ENCODE measurements around the gene SLC11A2. TPM values are rescaled to one million over a fixed set of nuclear protein-coding genes. Genes with fewer than 3 reads are reported as not detected.

Gene SLC11A2
- total RNA-seq, 1 donor from 2014 or later: 21.5 TPM

DNA sequence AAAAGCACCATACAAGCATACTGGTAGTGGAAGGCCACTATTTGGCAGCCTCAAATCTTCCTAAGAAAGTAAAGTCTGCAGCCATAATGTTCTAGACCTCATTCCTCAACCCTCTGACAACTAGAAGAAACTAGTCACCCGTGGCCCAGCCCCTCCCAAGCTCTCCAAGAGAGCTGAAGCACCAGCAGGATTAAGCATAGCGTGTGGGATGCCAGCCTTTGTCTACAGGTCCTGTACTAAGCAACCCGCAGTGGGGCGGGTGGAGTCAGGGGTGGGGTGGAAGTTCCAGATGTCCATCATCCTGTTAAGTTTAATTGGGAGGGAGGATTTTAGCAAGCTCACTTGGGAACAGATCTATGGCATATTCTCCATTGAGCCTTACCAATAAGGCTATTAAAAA lies 14.2 kb downstream of the SLC11A2 start:
- no peak overlapping the region for H3K27ac ChIP-seq
- intact Hi-C loops (cut with DNase I): no loop called here
- peaks cover 6 to 14% of the 10 kb centered on the region in 2 donors for H3K36me3 ChIP-seq
- peaks cover 3 to 5% of the 10 kb centered on the region in 2 donors for H3K4me1 ChIP-seq
- TF ChIP-seq, protein P1, sequence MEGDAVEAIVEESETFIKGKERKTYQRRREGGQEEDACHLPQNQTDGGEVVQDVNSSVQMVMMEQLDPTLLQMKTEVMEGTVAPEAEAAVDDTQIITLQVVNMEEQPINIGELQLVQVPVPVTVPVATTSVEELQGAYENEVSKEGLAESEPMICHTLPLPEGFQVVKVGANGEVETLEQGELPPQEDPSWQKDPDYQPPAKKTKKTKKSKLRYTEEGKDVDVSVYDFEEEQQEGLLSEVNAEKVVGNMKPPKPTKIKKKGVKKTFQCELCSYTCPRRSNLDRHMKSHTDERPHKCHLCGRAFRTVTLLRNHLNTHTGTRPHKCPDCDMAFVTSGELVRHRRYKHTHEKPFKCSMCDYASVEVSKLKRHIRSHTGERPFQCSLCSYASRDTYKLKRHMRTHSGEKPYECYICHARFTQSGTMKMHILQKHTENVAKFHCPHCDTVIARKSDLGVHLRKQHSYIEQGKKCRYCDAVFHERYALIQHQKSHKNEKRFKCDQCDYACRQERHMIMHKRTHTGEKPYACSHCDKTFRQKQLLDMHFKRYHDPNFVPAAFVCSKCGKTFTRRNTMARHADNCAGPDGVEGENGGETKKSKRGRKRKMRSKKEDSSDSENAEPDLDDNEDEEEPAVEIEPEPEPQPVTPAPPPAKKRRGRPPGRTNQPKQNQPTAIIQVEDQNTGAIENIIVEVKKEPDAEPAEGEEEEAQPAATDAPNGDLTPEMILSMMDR (IDR thresholded peaks at IDR 0.05): no peak
- no peak for DNase-seq (ENCODE audit: low spot score in 2 of 2)
- H3K4me3 ChIP-seq: no peak overlapping the region
- no peaks in the 10 kb centered on the region for H3K9me3 ChIP-seq
- no peaks in the 10 kb centered on the region for H3K27me3 ChIP-seq

DNA sequence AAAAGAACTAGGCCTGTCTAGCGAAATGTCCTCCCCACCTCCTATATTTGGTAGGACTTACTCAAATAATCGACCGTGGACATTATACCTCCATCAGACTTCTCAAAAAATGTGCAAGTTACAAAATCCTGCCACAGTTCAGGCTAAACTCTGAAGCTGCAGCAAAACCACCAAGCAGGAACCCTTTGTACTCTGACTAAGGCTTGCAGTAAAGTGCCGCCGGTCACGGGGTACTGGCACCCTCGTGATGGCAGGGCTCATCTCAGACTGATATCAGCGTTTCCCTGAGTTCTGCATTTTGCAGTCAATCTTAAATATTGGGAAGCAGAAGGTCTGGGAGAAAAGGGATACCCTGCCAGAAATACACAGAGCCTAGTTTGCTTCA lies 17.1 kb downstream of the SLC11A2 start:
- Histone ChIP-seq H3K4me1 (peaks cover 3 to 5% of the 10 kb centered on the region in 2 donors), H3K27ac (peak overlapping the region in 1 of 2 donors; percentile 56), H3K27me3 (no peaks in the 10 kb centered on the region), H3K36me3 (peaks cover 21 to 39% of the 10 kb centered on the region in 2 donors), H3K9me3 (no peaks in the 10 kb centered on the region), H3K4me3 (no peak overlapping the region)
- TF ChIP-seq, protein P1 (IDR thresholded peaks at IDR 0.05): no peak
- DNase-seq (ENCODE audit: low spot score in 2 of 2): peak; percentile 51 to 84
- intact Hi-C loops (cut with DNase I): no loop called here

DNA sequence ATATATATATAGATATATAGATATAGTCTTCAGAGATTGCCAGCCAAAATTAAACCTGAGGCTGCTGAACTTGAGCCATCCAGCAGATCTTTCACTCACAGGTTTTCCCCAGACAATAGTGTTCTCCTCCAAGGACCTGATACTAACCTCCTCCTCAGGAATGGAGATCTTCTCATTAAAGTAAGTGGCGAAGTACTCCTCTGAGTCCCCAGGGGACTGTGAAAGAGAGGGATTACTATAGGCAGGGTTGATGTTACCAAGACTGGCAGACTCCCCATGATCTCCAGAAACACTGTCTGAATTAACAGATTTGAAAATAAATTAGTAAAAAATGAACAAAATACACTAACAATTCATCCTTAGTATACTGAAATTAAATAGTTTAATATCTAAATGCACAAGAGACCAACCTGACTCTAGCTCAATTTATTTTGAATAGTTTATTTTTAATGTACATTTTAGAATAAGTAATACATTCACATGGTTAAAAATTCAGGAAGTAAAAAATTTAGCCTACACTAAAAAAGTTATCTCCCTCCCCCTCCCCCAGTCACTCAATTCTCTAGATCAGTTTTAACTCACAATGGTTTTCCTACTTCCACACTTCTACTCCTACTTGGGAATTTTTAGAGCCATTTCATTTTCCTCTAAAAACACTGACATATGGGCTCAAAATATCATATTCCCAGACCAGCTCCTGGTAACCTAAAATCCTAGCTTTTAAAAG lies 17.7 kb downstream of the SLC11A2 start:
- Histone ChIP-seq H3K27ac (peak overlapping the region; percentile 4 to 56), H3K9me3 (no peaks in the 10 kb centered on the region), H3K4me3 (no peak overlapping the region), H3K4me1 (peaks cover 3% of the 10 kb centered on the region in 2 donors), H3K27me3 (no peaks in the 10 kb centered on the region), H3K36me3 (peaks cover 25 to 40% of the 10 kb centered on the region in 2 donors)
- DNase-seq (ENCODE audit: low spot score in 2 of 2): no peak
- TF ChIP-seq, protein P1 (IDR thresholded peaks at IDR 0.05): no peak
- intact Hi-C loops (cut with DNase I): no loop called here

DNA sequence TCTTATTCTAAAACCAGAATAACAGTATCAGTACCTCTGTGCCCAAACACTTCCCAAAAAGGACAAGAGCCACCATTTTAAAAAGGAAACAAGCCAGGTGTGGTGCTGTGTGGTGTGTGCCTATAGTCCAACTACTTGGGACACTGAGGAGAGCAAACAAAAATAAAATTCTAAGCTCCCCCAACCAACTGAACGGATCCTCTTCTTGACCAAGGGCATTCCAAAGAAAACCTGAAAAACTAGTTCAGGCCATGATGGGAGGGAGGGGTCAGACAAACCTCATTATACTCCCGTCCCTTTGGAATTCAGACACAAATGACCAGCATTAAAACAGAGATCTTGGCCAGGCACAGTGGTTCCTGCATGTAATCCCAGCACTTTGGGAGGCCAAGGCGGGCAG lies 20.5 kb downstream of the SLC11A2 start:
- H3K27me3 ChIP-seq: no peaks in the 10 kb centered on the region
- intact Hi-C loops (cut with DNase I): no loop called here
- H3K9me3 ChIP-seq: no peaks in the 10 kb centered on the region
- TF ChIP-seq, protein P1 (IDR thresholded peaks at IDR 0.05): no peak
- no peak for DNase-seq (ENCODE audit: low spot score in 2 of 2)
- H3K36me3 ChIP-seq: peaks cover 34 to 60% of the 10 kb centered on the region in 2 donors
- no peak overlapping the region for H3K27ac ChIP-seq
- H3K4me1 ChIP-seq: no peaks in the 10 kb centered on the region
- H3K4me3 ChIP-seq: no peak overlapping the region

DNA sequence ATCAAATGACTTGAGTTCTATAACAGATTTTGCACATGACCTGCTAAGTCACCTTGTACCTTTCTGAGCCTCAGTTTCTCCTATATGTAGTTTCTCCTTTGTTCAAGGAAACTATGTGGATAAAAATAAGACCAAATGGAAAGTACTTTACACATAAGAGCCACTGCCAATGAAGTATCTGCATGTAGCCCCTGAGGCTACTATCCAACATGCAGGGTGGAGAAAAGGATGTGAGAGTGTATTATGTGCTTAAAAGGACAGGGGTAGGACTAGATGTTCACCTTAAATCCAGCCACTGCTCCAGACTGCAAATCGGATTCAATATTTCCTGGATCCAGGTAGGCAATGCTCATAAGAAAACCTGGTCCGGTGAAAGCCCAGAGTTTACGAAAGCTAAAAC lies 21.2 kb downstream of the SLC11A2 start:
- Histone ChIP-seq H3K4me1 (no peaks in the 10 kb centered on the region), H3K4me3 (no peak overlapping the region), H3K9me3 (no peaks in the 10 kb centered on the region), H3K27me3 (no peaks in the 10 kb centered on the region), H3K27ac (no peak overlapping the region), H3K36me3 (peaks cover 39 to 67% of the 10 kb centered on the region in 2 donors)
- TF ChIP-seq, protein P1 (IDR thresholded peaks at IDR 0.05): no peak
- intact Hi-C loops (cut with DNase I): no loop called here
- DNase-seq (ENCODE audit: low spot score in 2 of 2): no peak
